ENCODE data around the gene DTX3L. TPM values are rescaled to one million over a fixed set of nuclear protein-coding genes. Genes with fewer than 3 reads are reported as not detected.

DTX3L gene
- total and polyA plus RNA-seq, 9 of the 15 experiments (the other 6 are each of a cell fraction or from before 2014, with no cell fraction given), result 2.3 to 6.5 (median 3.0) TPM

DNA sequence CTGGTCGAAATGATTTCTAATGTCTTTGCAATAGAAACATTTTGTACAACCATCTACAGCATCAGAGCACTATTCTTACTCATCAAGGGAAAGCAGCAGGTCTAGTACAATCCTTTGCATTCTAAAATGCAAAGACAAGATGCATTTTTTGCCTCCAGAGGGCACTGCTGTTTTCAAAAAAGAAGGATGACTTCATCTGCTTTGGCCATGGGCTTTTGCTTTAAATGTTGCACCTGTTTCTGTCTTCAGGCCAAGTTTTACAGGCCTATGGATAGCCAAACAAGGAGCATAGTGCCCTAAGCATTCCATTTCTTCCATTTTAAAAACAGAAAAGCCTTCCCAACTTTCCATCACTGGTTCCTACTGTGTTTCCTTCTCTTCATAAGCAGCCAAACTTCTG is 3.5 kb upstream of the DTX3L start (continued):
- TF ChIP-seq MAX (CRISPR knock-in tag; IDR thresholded peaks at IDR 0.05), result no peak
- no peak for TF ChIP-seq ZNF232 (CRISPR knock-in tag; IDR thresholded peaks at IDR 0.05)
- TF ChIP-seq SNAPC5 (CRISPR knock-in tag; IDR thresholded peaks at IDR 0.05), result no peak
- no peak for TF ChIP-seq ZFP30 (CRISPR knock-in tag; IDR thresholded peaks at IDR 0.05; ENCODE audit: borderline replicate concordance)
- TF ChIP-seq ZNF644 (tag; IDR thresholded peaks at IDR 0.05; ENCODE audit: low read depth), result no peak
- no peak for TF ChIP-seq L3MBTL2 (IDR thresholded peaks at IDR 0.05)
- no peak for TF ChIP-seq NCOA4 (IDR thresholded peaks at IDR 0.05; ENCODE audit: partially characterized antibody)
- no peak for TF ChIP-seq PHB2 (IDR thresholded peaks at IDR 0.05; ENCODE audit: low read depth)
- TF ChIP-seq, protein P1, sequence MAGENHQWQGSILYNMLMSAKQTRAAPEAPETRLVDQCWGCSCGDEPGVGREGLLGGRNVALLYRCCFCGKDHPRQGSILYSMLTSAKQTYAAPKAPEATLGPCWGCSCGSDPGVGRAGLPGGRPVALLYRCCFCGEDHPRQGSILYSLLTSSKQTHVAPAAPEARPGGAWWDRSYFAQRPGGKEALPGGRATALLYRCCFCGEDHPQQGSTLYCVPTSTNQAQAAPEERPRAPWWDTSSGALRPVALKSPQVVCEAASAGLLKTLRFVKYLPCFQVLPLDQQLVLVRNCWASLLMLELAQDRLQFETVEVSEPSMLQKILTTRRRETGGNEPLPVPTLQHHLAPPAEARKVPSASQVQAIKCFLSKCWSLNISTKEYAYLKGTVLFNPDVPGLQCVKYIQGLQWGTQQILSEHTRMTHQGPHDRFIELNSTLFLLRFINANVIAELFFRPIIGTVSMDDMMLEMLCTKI (IDR thresholded peaks at IDR 0.05; ENCODE audit: partially characterized antibody), result no peak
- TF ChIP-seq PML (IDR thresholded peaks at IDR 0.05; ENCODE audit: low read length), result no peak
- TF ChIP-seq ZHX1 (conservative IDR thresholded peaks at IDR 0.05; ENCODE audit: low read length), result no peak
- TF ChIP-seq NEUROD1 (IDR thresholded peaks at IDR 0.05; ENCODE audit: borderline replicate concordance, low read depth, low read length, partially characterized antibody), result no peak
- TF ChIP-seq CTCF (IDR thresholded peaks at IDR 0.05 in 2 of 3, conservative IDR thresholded peaks at IDR 0.05 in 1 of 3; ENCODE audit: insufficient read depth in 2 of 3, low read depth in 1 of 3, low read length in 3 of 3), result peak; percentile 40 to 65 (median 51); a peak in 5 of 6 replicates
- TF ChIP-seq PRPF4 (IDR thresholded peaks at IDR 0.05; ENCODE audit: insufficient read depth, low read depth, low read length, poor library complexity, severe bottlenecking), result no peak
- peak; percentile 65; the same call in 1 of the 2 replicates for TF ChIP-seq JUND (IDR thresholded peaks at IDR 0.05; ENCODE audit: borderline replicate concordance, low read depth, low read length)
- TF ChIP-seq JUND (tag; IDR thresholded peaks at IDR 0.05; ENCODE audit: borderline replicate concordance, low read depth, low read length), result peak; percentile 70; the same call in 2 of the 3 replicates
- peak; percentile 71 for TF ChIP-seq ATF7 (IDR thresholded peaks at IDR 0.05)
- TF ChIP-seq MAFG (tag; conservative IDR thresholded peaks at IDR 0.05), result no peak
- TF ChIP-seq, protein P2, sequence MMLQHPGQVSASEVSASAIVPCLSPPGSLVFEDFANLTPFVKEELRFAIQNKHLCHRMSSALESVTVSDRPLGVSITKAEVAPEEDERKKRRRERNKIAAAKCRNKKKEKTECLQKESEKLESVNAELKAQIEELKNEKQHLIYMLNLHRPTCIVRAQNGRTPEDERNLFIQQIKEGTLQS (IDR thresholded peaks at IDR 0.05), result peak; percentile 73
- TF ChIP-seq, protein P2 (CRISPR knock-in tag; conservative IDR thresholded peaks at IDR 0.05), result no peak
- no peak for TF ChIP-seq POLR3A (IDR thresholded peaks at IDR 0.05; ENCODE audit: borderline replicate concordance, extremely low read depth, insufficient read depth, insufficient read length)
- no peak for TF ChIP-seq ZBTB17 (CRISPR knock-in tag; IDR thresholded peaks at IDR 0.05)

Data from K562 (cell line).